Transverse colon (tissue), 4 donors: ENCODE results near the gene LARGE1. TPM values are rescaled to one million over a fixed set of nuclear protein-coding genes. Genes with fewer than 3 reads are reported as not detected.

Source experiments
- DNase-seq: peaks from one replicate; pipeline ENCODE4 v3.0.0-alpha.2; 2019
- H3K27ac ChIP-seq, 4 donors: fragments of 200-600 bp; sonication (generic); 2 replicates each; pipeline ENCODE4 v1.5.1; 2016 to 2018; ENCODE audit warnings: inconsistent platforms in 4 of 4
- H3K27me3 ChIP-seq: fragments of 200-600 bp; sonication (generic); 2 replicates; pipeline ENCODE4 v1.5.1; 2017; ENCODE audit warnings: inconsistent platforms
- H3K36me3 ChIP-seq, 4 donors: fragments of 200-600 bp; sonication (generic); 2 replicates each; pipeline ENCODE4 v1.5.1; 2017 to 2019; ENCODE audit warnings: inconsistent platforms in 4 of 4
- H3K4me1 ChIP-seq, 4 donors: fragments of 200-600 bp; sonication (generic); 2 replicates each; pipeline ENCODE4 v1.5.1; 2017 to 2020; ENCODE audit warnings: inconsistent platforms in 4 of 4
- H3K4me3 ChIP-seq, 4 donors: fragments of 200-600 bp; sonication (generic); 1 replicate in 1 of 4; 2 replicates in 3 of 4; pipeline versions ENCODE4 v1.5.1 to v1.6.1; 2017 to 2019; ENCODE audit warnings: inconsistent platforms in 4 of 4
- H3K9me3 ChIP-seq, 2 donors: fragments of 200-600 bp; sonication (generic); 2 replicates each; pipeline ENCODE4 v1.5.1; 2017 to 2019; ENCODE audit warnings: inconsistent platforms in 2 of 2
- EP300 ChIP-seq: sonication (generic); formaldehyde crosslinking; IDR thresholded peaks from one replicate; pipeline ENCODE4 v1.6.1; 2017; ENCODE audit warnings: antibody characterized with exemption, low read depth
- POLR2A ChIP-seq: fragments of 450-650 bp; IDR thresholded peaks from one replicate; pipeline ENCODE4 v1.6.1; 2016; ENCODE audit warnings: antibody characterized with exemption, mild to moderate bottlenecking, moderate library complexity
- POLR2AphosphoS5 ChIP-seq, 3 donors: sonication (generic); formaldehyde crosslinking; IDR thresholded peaks; one replicate each; pipeline ENCODE4 v1.6.1; 2016; ENCODE audit warnings: antibody characterized with exemption in 3 of 3
- WGBS, 2 donors: methylation state at CpG; one replicate each; pipeline ENCODE4 v1.1.5; 2018; ENCODE audit warnings: low coverage in 1 of 2; 5-methylcytosine and 5-hydroxymethylcytosine counted together
- in situ Hi-C, 4 donors: fragments of 200-750 bp; cut with MboI; loops; one replicate each; pipeline versions ENCODE4 v1.15.0 to v1.15.1; 2017; ENCODE audit warnings: low sequenced_read_pairs in 3 of 4, low pct_ligation_motif_present in 1 of 4, low pct_unique_long_range_greater_than_20kb in 1 of 4
- intact Hi-C: fragments of 100-400 bp; cut with DNase I; formaldehyde crosslinking; loops from one replicate; pipeline ENCODE4 v1.15.1; 2023; ENCODE audit warnings: low total_unique reads
- total RNA-seq, 4 donors: library from RNA; depleted of rRNA; stranded (reverse); fragments of >200 nt; gene quantifications; one replicate each; pipeline ENCODE4 v1.1.0, GENCODE V29; 2016
- TF ChIP-seq, protein P1 (sequence below), 5 experiments: fragments of 200-600 bp in 3 of 5; fragments of 450-650 bp in 2 of 5; sonication (generic) in 3 of 5; IDR thresholded peaks; 1 replicate in 2 of 5; 2 replicates in 3 of 5; pipeline ENCODE4 v1.5.1; 2016 to 2017; ENCODE audit warnings: antibody characterized with exemption in 5 of 5, inconsistent platforms in 3 of 5, mild to moderate bottlenecking in 2 of 5, moderate library complexity in 1 of 5

The LARGE1 gene
- total RNA-seq, 4 donors from 2014 or later = 46.5 to 304 (median 80.5) TPM

- WGBS, 2 donors = 55 to 67% methylated on average over 5 to 6 of the region's 6 CpGs
- no peaks in the 10 kb centered on the region for H3K9me3 ChIP-seq
- in situ Hi-C loops = no loop called here
These were observed 584.5 kb downstream of the LARGE1 start for GRCh38 chr22:33335611-33336279.

GRCh38 chr22:33332538-33332937 is 587.7 kb downstream of the LARGE1 start:
- peak overlapping the region; percentile 5 to 65 (median 54) for H3K27ac ChIP-seq
- DNase-seq = peak; percentile 57
- in situ Hi-C loops = no loop called here
- TF ChIP-seq POLR2A (no peak), POLR2AphosphoS5 (IDR thresholded peaks at IDR 0.05) (no peak), EP300 (no peak)
- TF ChIP-seq, protein P1, sequence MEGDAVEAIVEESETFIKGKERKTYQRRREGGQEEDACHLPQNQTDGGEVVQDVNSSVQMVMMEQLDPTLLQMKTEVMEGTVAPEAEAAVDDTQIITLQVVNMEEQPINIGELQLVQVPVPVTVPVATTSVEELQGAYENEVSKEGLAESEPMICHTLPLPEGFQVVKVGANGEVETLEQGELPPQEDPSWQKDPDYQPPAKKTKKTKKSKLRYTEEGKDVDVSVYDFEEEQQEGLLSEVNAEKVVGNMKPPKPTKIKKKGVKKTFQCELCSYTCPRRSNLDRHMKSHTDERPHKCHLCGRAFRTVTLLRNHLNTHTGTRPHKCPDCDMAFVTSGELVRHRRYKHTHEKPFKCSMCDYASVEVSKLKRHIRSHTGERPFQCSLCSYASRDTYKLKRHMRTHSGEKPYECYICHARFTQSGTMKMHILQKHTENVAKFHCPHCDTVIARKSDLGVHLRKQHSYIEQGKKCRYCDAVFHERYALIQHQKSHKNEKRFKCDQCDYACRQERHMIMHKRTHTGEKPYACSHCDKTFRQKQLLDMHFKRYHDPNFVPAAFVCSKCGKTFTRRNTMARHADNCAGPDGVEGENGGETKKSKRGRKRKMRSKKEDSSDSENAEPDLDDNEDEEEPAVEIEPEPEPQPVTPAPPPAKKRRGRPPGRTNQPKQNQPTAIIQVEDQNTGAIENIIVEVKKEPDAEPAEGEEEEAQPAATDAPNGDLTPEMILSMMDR (IDR thresholded peaks at IDR 0.05) = no peak
- peaks cover 0 to 57% (median 28%) of the 10 kb centered on the region in 4 donors for H3K4me1 ChIP-seq
- no peaks in the 10 kb centered on the region for H3K27me3 ChIP-seq
- no peaks in the 10 kb centered on the region for H3K36me3 ChIP-seq
- intact Hi-C loops = no loop called here
- H3K9me3 ChIP-seq = no peaks in the 10 kb centered on the region
- H3K4me3 ChIP-seq = no peak overlapping the region
- WGBS, 2 donors = 68 to 71% methylated on average over 3 of the region's 3 CpGs

More at GRCh38 chr22:33335611-33336279, 584.5 kb downstream of the LARGE1 start:
- intact Hi-C loops = no loop called here
- no peak for DNase-seq
- Histone ChIP-seq H3K4me1 (peaks cover 0 to 38% (median 18%) of the 10 kb centered on the region in 4 donors), H3K36me3 (no peaks in the 10 kb centered on the region), H3K4me3 (no peak overlapping the region), H3K27ac (peak overlapping the region in 3 of 4 donors; percentile 32 to 52 (median 42)), H3K27me3 (no peaks in the 10 kb centered on the region)
- TF ChIP-seq POLR2AphosphoS5 (IDR thresholded peaks at IDR 0.05) (no peak), EP300 (no peak), POLR2A (no peak)
- TF ChIP-seq, protein P1 (IDR thresholded peaks at IDR 0.05) = no peak

GRCh38 chr22:33331017-33331416 is 589.3 kb downstream of the LARGE1 start:
- Histone ChIP-seq H3K27ac (peak overlapping the region in 2 of 4 donors; percentile 62 to 70), H3K9me3 (no peaks in the 10 kb centered on the region), H3K36me3 (no peaks in the 10 kb centered on the region), H3K4me1 (peaks cover 0 to 52% (median 27%) of the 10 kb centered on the region in 4 donors), H3K27me3 (no peaks in the 10 kb centered on the region), H3K4me3 (no peak overlapping the region)
- 75 to 97% methylated on average over 1 of the region's 1 CpG for WGBS, 2 donors
- TF ChIP-seq POLR2A (no peak), POLR2AphosphoS5 (IDR thresholded peaks at IDR 0.05) (no peak), EP300 (no peak)
- TF ChIP-seq, protein P1 (IDR thresholded peaks at IDR 0.05) = no peak
- in situ Hi-C loops = no loop called here
- intact Hi-C loops = no loop called here
- DNase-seq = no peak

DNA sequence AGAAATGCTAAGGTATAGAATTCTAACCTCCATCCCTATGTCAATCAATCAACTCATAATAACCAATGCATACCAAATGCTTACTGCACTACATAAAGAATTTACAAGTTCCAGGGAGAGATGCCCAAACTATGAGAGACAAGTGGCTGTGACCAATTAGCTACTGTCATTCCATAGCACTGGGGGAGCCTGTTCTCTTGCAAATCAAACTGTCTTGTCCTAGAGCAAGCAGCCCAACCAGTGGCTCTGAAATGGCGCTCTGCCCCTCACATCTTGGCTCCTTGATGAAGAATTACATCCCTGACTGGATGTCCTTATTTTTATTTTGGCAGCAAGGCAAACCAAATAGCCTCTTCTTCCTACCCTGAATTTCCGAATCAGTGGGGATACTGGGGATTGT is 589.7 kb downstream of the LARGE1 start:
- no peak for DNase-seq
- Histone ChIP-seq H3K36me3 (no peaks in the 10 kb centered on the region), H3K27me3 (no peaks in the 10 kb centered on the region), H3K4me3 (no peak overlapping the region), H3K4me1 (peaks cover 0 to 48% (median 24%) of the 10 kb centered on the region in 4 donors), H3K9me3 (no peaks in the 10 kb centered on the region), H3K27ac (peak overlapping the region in 3 of 4 donors; percentile 62 to 71 (median 70))
- 90 to 91% methylated on average over 2 of the region's 2 CpGs for WGBS, 2 donors
- TF ChIP-seq POLR2A (no peak), POLR2AphosphoS5 (IDR thresholded peaks at IDR 0.05) (no peak), EP300 (no peak)
- TF ChIP-seq, protein P1 (IDR thresholded peaks at IDR 0.05) = no peak
- in situ Hi-C loops = no loop called here
- intact Hi-C loops = no loop called here
